CD4-positive, alpha-beta T cell (primary cell): Measurements from ENCODE around the gene RNF144B. TPM values are rescaled to one million over a fixed set of nuclear protein-coding genes. Genes with fewer than 3 reads are reported as not detected.

Experiments used
- ATAC-seq: fragments of 200-7000 bp; cut with Tn5 transposase; one replicate; pipeline ENCODE4 v1.10.0; 2022; ENCODE audit warnings: mild to moderate bottlenecking; ENCODE audit not compliant: poor library complexity
- CTCF ChIA-PET: fragments of 350-600 bp; sonication (Branson Sonifier 250); formaldehyde crosslinking; loops from one replicate; lab custom pipeline; 2021; ENCODE audit warnings: antibody characterized with exemption, inconsistent platforms; lab: Charles Lee
- POLR2A ChIA-PET: fragments of 350-600 bp; sonication (Branson Sonifier 250); formaldehyde crosslinking; loops from one replicate; lab custom pipeline; 2021; ENCODE audit warnings: antibody characterized with exemption, inconsistent platforms; lab: Charles Lee
- DNase-seq, 14 experiments: peaks; one replicate each; pipeline ENCODE4 v3.0.0-alpha.2; 2013 to 2020; ENCODE audit warnings: mixed read lengths in 2 of 14
- H3K27ac ChIP-seq, 2 donors: one replicate each; pipeline versions ENCODE4 v1.5.1 to v1.7.0; 2013; ENCODE audit warnings: low read length in 2 of 2, low read depth in 1 of 2, mild to moderate bottlenecking in 1 of 2
- H3K27me3 ChIP-seq, 2 experiments: 1 replicate in 1 of 2; 2 replicates in 1 of 2; pipeline versions ENCODE4 v1.6.1 to v1.7.0; 2013; ENCODE audit warnings: low read length in 2 of 2, control low read depth in 1 of 2, mild to moderate bottlenecking in 1 of 2, moderate library complexity in 1 of 2; ENCODE audit not compliant: insufficient read depth in 2 of 2, control insufficient read depth in 1 of 2
- H3K36me3 ChIP-seq: one replicate; pipeline ENCODE4 v1.6.1; 2013; ENCODE audit warnings: low read length, control low read depth; ENCODE audit not compliant: insufficient read depth
- H3K4me1 ChIP-seq: one replicate; pipeline ENCODE4 v1.6.1; 2013; ENCODE audit warnings: low read length, control low read depth; ENCODE audit not compliant: insufficient read depth
- H3K4me3 ChIP-seq: one replicate; pipeline ENCODE4 v1.5.1; 2013; ENCODE audit warnings: mild to moderate bottlenecking, low read length, moderate library complexity
- H3K9me3 ChIP-seq, 2 experiments: 1 replicate in 1 of 2; 2 replicates in 1 of 2; pipeline versions ENCODE4 v1.6.1 to v1.7.0; 2013; ENCODE audit warnings: low read length in 2 of 2, mild to moderate bottlenecking in 2 of 2, control low read depth in 1 of 2, moderate library complexity in 1 of 2; ENCODE audit not compliant: control insufficient read depth in 1 of 2, insufficient read depth in 1 of 2
- H3K27ac Mint-ChIP-seq: one replicate; pipeline ENCODE4 v1.8.0; 2020; ENCODE audit warnings: mixed read lengths
- H3K27me3 Mint-ChIP-seq: one replicate; pipeline ENCODE4 v1.8.0; 2021; ENCODE audit warnings: mixed read lengths
- H3K36me3 Mint-ChIP-seq: one replicate; pipeline ENCODE4 v1.8.0; 2021; ENCODE audit warnings: low read depth, mixed read lengths
- H3K4me1 Mint-ChIP-seq: one replicate; pipeline ENCODE4 v1.8.0; 2021; ENCODE audit warnings: low read depth, mixed read lengths
- H3K4me3 Mint-ChIP-seq: one replicate; pipeline ENCODE4 v1.8.0; 2020; ENCODE audit warnings: mild to moderate bottlenecking, mixed read lengths
- H3K9me3 Mint-ChIP-seq: one replicate; pipeline ENCODE4 v1.8.0; 2020; ENCODE audit warnings: mixed read lengths
- intact Hi-C, 2 experiments: fragments of 100-400 bp; cut with DNase I in 1 of 2; cut with micrococcal nuclease in 1 of 2; formaldehyde crosslinking; loops; one replicate each; pipeline versions ENCODE4 v1.15.1 to v1.9.0; 2023 to 2025; cut with DNase I, micrococcal nuclease
- total RNA-seq, 174 experiments: library from RNA in 2 of 174; stranded (reverse) in 2 of 174; gene quantifications; one replicate each; pipeline ENCODE4 v1.2.3 and lab custom pipeline; 2021 to 2026
- TF ChIP-seq, protein P1 (sequence below): fragments of 200-600 bp; IDR thresholded peaks from one replicate; pipeline ENCODE4 v1.8.0; 2022; ENCODE audit warnings: antibody characterized with exemption, mild to moderate bottlenecking

RNF144B gene
- total RNA-seq, 2 experiments from 2014 or later = 2.3 to 3.5 TPM

DNA sequence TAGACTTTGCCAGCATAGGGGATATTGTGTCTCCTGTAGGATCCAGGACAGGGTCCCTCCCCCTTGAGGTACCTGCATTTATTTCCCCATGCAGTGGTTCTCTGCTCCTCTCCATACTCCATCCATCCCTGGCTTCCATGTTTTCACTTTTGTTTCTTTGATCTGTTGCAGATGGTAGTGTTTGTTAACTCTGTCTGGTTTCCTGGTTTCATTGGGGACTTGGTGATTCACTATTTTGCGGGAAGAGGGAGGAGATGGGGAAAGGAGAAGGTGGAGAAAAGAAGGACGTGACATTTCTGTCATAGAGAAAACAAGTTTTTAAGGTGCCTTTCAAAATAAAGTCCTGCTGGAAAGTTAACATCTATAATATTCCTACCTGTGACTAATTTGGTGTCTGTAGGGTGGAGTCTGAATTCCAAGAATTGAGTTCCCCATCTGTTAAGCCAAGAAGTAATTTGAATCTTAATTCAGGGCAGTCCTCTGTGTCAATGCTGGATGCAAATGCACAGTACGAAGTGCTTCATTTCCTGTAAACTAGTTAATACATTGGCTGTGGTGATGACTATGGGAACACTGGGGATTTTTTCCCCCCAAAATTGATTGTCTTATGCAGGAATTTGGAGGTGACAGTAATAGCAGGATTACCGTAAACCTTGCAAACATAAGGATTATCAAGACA, 6.9 kb upstream of the RNF144B start:
- Histone ChIP-seq H3K4me3 (no peak overlapping the region), H3K27ac (no peak overlapping the region), H3K9me3 (no peaks in the 10 kb centered on the region), H3K27me3 (no peaks in the 10 kb centered on the region), H3K4me1 (no peaks in the 10 kb centered on the region), H3K36me3 (no peaks in the 10 kb centered on the region)
- Mint-ChIP-seq H3K4me3 (no peak overlapping the region), H3K9me3 (no peaks in the 10 kb centered on the region), H3K4me1 (no peaks in the 10 kb centered on the region), H3K27ac (no peak overlapping the region), H3K36me3 (no peaks in the 10 kb centered on the region), H3K27me3 (peaks cover 15% of the 10 kb centered on the region)
- TF ChIP-seq, protein P1, sequence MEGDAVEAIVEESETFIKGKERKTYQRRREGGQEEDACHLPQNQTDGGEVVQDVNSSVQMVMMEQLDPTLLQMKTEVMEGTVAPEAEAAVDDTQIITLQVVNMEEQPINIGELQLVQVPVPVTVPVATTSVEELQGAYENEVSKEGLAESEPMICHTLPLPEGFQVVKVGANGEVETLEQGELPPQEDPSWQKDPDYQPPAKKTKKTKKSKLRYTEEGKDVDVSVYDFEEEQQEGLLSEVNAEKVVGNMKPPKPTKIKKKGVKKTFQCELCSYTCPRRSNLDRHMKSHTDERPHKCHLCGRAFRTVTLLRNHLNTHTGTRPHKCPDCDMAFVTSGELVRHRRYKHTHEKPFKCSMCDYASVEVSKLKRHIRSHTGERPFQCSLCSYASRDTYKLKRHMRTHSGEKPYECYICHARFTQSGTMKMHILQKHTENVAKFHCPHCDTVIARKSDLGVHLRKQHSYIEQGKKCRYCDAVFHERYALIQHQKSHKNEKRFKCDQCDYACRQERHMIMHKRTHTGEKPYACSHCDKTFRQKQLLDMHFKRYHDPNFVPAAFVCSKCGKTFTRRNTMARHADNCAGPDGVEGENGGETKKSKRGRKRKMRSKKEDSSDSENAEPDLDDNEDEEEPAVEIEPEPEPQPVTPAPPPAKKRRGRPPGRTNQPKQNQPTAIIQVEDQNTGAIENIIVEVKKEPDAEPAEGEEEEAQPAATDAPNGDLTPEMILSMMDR = no peak
- intact Hi-C loops = no loop called here
- ChIA-PET CTCF (no interaction called here), POLR2A (no interaction called here)
- no peak for DNase-seq
- no peak for ATAC-seq

DNA sequence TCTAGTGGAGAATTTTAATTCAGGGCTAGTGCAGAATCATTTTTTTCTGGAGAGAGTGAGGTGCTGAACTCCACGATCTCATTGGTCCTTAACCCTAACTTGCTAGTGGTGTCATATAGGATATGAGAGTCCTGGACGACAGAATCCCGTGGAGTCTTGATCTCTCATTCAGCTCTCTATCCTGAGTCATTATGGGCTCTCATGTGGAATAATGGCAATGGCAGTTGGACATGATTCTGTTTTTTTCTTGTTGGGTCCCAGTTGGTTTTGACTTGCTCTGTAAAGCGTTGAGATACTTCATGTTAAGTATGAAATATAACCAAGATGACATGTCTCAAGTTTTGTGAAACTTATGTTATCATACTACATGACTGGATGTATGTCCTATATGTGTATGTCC, 6.3 kb upstream of the RNF144B start:
- POLR2A ChIA-PET = no interaction called here
- Mint-ChIP-seq H3K36me3 (no peaks in the 10 kb centered on the region), H3K4me3 (no peak overlapping the region), H3K9me3 (no peaks in the 10 kb centered on the region), H3K27ac (no peak overlapping the region), H3K4me1 (no peaks in the 10 kb centered on the region), H3K27me3 (peaks cover 15% of the 10 kb centered on the region)
- Histone ChIP-seq H3K27ac (no peak overlapping the region), H3K36me3 (no peaks in the 10 kb centered on the region), H3K4me3 (no peak overlapping the region), H3K4me1 (no peaks in the 10 kb centered on the region), H3K9me3 (no peaks in the 10 kb centered on the region), H3K27me3 (no peaks in the 10 kb centered on the region)
- intact Hi-C loops = no loop called here
- CTCF ChIA-PET = no interaction called here
- TF ChIP-seq, protein P1 = no peak
- no peak for ATAC-seq
- no peak for DNase-seq

DNA sequence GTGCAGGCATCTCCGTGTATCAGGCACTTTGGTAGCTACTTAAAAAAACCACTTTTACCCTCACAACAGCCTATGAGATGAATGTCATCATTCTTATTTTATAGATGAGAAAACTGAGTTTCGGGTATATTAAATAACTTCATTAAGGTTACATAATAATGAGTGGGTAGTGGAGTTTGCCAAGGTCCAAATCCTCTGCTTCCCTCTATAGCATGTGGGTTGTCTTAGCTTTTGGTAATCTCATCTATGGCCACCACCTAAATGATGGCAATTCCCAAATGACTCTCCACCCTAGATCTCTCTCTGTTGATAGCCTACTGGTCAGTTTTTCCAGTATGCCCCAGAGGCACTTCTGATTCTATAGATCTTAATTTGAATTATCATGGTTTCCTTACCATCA, 3.7 kb upstream of the RNF144B start:
- DNase-seq (no peak), ATAC-seq (no peak)
- no peaks in the 10 kb centered on the region for H3K27me3 ChIP-seq
- intact Hi-C loops = no loop called here
- H3K4me3 Mint-ChIP-seq = no peak overlapping the region
- H3K9me3 Mint-ChIP-seq = no peaks in the 10 kb centered on the region
- H3K4me1 ChIP-seq = peaks cover 7% of the 10 kb centered on the region
- H3K9me3 ChIP-seq = no peaks in the 10 kb centered on the region
- peaks cover 9% of the 10 kb centered on the region for H3K36me3 Mint-ChIP-seq
- peaks cover 15% of the 10 kb centered on the region for H3K27me3 Mint-ChIP-seq
- ChIA-PET POLR2A (no interaction called here), CTCF (no interaction called here)
- H3K27ac ChIP-seq = no peak overlapping the region
- TF ChIP-seq, protein P1 = no peak
- H3K4me3 ChIP-seq = no peak overlapping the region
- H3K4me1 Mint-ChIP-seq = peaks cover 19% of the 10 kb centered on the region
- no peaks in the 10 kb centered on the region for H3K36me3 ChIP-seq
- no peak overlapping the region for H3K27ac Mint-ChIP-seq
